HG03066 (cell line): ENCODE measurements around the gene TNIP2.
"Not testable (repeated sequence)": the region's sequence is repeated elsewhere in the genome, so short reads cannot be mapped to it uniquely, and the experiment has no call there.

Source experiments
- ATAC-seq: cut with Tn5 transposase; IDR thresholded peaks from one replicate; pipeline ENCODE4 v1.9.1; 2021; ENCODE audit warnings: low read depth; ENCODE audit not compliant: unreplicated experiment

TNIP2 gene

GRCh38 chr4:2780643-2781042, 24.5 kb upstream of the TNIP2 start:
- not testable (repeated sequence) for ATAC-seq

- ATAC-seq = no peak
Observed at GRCh38 chr4:2771264-2771663, 15.1 kb upstream of the TNIP2 start.

- ATAC-seq = no peak
Observed at GRCh38 chr4:2768921-2769336, 12.8 kb upstream of the TNIP2 start.

GRCh38 chr4:2768124-2768523, 12.0 kb upstream of the TNIP2 start:
- ATAC-seq = no peak

- ATAC-seq = no peak
Observed at GRCh38 chr4:2767705-2768074, 11.6 kb upstream of the TNIP2 start.

GRCh38 chr4:2767046-2767704, 11.0 kb upstream of the TNIP2 start:
- ATAC-seq = no peak

GRCh38 chr4:2765832-2766526, 9.8 kb upstream of the TNIP2 start:
- no peak for ATAC-seq

- no peak for ATAC-seq
Observed at GRCh38 chr4:2763511-2763967, 7.4 kb upstream of the TNIP2 start.

- ATAC-seq = not testable (repeated sequence)
Observed at GRCh38 chr4:2762486-2763370, 6.6 kb upstream of the TNIP2 start.

GRCh38 chr4:2762048-2762447, 5.9 kb upstream of the TNIP2 start:
- no peak for ATAC-seq

GRCh38 chr4:2761035-2761923, 5.1 kb upstream of the TNIP2 start:
- ATAC-seq = no peak

- ATAC-seq = no peak
Observed at GRCh38 chr4:2757426-2757825, 1.3 kb upstream of the TNIP2 start.

- ATAC-seq = no peak
Observed at GRCh38 chr4:2756691-2757350, 685 bp upstream of the TNIP2 start.

- no peak for ATAC-seq
Observed at GRCh38 chr4:2754848-2755819, 1.0 kb downstream of the TNIP2 start.

- no peak for ATAC-seq
Observed at GRCh38 chr4:2753436-2753835, 2.7 kb downstream of the TNIP2 start.

- ATAC-seq = no peak
Observed at GRCh38 chr4:2750719-2751605, 5.2 kb downstream of the TNIP2 start.

GRCh38 chr4:2746891-2747695, 9.0 kb downstream of the TNIP2 start:
- ATAC-seq = no peak
